ENCODE results near the gene LSM12.

The LSM12 gene

DNA sequence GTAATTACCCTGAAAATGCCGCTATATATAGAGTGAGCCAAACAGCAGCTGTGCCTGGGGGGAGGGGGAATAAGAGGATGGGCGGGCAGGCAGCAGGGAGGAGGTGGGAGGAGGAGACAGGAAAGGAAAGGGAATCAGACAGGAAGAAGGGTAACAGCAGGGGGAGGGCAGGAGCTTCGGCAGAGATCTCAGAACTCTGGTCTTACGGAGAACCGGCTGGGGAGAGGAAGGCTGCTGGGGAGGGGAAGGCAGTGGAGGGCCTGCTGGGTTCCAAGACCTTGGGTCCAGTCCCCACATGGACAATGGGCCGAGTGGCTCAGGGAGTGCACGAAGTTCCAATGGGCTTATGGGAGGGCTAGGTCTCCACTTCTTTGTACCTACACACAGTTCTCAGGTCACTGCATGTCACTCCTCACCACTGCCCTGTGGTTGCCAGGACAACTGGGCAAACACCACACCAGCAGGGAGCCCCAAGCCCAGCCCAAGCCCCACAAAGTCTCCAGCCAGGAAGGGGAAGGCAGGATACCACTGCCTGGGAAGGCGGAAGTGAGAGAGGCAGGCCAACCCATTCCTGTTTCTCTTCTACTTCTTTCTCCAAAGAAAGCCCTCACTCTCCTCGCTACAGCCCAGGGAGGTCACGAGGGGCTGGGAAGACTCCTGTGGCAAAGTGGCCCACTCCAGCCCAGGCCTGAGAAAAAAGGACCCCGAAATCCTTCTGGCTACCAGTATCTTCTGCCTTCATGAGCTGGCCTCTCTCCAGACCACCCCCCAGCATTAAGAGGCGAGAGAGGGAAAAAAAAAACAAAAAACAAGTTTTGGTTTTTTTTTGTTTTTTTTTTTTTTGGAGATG is 29.4 kb upstream of the LSM12 start:
- peak; percentile 11 for DNase-seq

GRCh38 chr17:44095388-44095646 is 28.8 kb upstream of the LSM12 start:
- DNase-seq = no peak

DNA sequence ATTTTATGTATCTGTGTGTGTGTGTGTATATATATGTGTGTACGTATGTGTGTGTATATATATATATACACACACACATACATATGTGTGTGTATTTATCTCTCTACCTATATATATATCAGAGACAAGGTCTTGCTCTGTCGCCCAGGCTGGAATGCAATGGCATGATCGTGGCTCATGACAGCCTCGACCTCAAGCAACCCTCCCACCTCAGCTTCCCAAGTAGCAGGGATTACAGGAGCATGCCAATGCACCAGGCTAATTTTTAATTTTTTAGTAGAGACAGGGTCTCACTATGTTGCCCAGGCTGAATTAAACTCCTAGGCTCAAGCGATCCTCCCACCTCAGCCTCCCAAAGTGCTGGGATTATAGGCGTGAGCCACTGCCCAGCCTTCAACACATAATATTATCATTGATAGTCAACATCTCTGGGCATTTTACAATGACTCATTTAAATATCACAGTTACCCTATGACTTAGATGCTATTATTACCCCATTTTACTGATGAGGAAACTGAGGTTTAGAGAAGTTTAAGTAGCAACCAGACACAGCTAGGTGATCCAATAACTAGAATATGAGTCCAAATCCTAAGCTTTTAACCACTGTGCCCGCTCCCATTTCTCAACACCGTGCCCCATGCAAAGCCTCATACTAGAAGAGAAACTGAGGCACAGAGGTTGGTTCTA is 28.4 kb upstream of the LSM12 start:
- DNase-seq = no peak

- DNase-seq = no peak
These were observed 26.9 kb upstream of the LSM12 start for GRCh38 chr17:44093231-44093900.

GRCh38 chr17:44092051-44092450 is 25.6 kb upstream of the LSM12 start:
- no peak for DNase-seq

GRCh38 chr17:44091200-44091997 is 24.9 kb upstream of the LSM12 start:
- no peak for DNase-seq

GRCh38 chr17:44088254-44088653 is 21.8 kb upstream of the LSM12 start:
- DNase-seq = no peak

DNA sequence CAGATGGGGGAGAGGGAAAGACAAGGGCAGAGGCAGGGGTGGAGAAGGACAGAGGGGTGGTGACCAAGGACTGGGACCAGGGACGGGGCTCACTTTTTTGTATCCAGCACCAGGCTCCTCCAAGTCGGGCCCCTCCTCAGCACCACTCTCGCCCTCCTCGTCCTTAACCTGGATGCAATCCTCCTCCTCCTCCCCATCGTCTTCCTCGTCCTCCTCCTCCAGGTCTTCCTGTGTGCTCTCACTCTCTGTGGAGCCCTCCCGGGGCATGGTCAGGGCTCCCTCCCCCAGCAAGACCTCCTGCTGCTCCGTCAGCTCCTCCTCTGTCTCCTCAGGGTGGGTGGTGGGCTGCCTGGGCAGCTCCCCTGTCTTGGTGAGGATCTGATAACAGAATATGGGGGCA is 20.8 kb upstream of the LSM12 start:
- no peak for DNase-seq

DNA sequence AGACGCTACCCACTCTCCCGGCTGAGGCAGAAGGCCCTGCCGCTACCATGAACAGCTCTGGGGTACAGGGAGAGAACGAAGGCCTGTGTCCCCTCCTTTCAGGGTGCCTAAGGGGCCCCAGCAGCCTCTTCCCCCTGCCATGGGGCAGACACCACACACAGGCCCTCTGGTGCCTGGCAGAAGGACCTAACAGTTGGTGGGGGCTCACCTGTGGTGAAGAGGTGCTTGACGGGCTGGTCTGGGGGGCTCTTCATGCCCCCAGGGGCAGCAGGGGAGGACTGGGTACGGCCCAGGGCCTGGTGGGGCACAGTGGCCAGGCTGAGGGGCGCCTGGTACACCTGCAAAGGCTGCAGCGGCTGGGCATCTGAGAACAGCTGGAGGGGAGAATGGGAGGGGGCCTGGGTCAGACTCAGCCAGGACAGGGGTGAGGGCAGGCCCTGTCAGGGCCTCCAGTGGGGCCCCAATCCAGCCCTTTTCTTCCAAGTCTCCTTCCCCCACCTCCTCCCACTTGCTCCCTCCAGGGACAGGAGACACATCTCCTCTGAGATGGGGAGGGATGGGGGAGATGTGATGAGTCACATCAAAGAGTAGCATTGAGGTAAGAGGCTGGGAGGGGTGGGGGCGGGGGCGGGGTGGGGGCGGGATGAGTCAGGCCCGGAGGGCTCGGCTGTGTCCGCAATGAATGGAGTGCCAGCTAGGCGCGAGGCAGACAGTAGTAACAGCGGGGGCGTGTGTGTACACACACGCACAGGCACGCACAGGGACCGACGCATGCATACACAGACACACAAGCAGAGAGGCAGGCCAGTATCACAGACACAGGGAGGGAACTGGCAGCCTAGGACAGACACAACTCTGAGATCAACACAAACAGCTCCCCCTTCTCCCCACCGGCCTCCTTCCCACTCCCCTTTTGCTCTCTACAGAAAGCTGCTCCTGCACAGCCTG is 20.2 kb upstream of the LSM12 start:
- DNase-seq = peak; percentile 80

DNA sequence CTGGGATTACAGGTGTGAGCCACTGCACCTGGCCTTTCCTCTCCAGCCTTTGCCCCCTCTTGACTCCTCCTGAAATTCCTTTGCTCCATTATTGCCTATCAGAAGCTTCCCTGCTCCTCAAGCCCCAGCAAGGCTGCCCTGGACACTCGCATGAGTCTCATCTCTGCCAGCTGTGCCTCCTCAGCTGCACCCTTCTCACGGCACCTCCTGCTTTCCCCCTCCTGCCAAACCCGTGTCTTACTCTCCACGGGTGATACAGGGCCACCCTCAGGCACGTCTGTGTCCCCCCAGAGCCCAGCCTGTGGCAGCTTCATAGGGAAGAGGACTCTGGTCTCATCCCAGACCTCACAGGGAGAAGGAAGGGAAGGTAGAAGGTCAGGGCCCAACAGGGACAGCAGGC is 19.4 kb upstream of the LSM12 start:
- DNase-seq = no peak

- DNase-seq = no peak
These were observed 18.4 kb upstream of the LSM12 start for GRCh38 chr17:44084921-44085320.

DNA sequence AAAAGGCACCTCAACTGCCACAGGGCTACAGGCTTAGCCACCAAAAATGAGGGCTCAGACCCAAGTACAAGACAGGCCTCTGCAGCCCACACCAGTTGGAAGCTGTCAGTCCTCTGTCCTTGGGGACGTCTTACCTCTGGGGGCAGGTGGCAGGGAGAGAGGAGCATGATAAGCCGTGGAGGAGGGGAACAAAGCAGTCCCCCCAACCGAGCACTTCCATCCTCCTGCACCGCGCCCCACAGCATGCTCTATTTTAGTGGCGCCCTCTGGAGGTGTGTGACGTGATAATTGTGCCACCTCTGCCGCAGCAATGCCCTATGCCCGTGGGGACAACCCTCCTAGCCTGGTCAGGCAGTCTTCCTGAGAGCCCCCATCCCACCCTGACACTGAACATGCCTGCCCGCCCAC is 17.7 kb upstream of the LSM12 start:
- DNase-seq = peak; percentile 44

GRCh38 chr17:44083250-44083849 is 16.9 kb upstream of the LSM12 start:
- peak; percentile 9 for DNase-seq

GRCh38 chr17:44082256-44082927 is 15.9 kb upstream of the LSM12 start:
- no peak for DNase-seq

DNA sequence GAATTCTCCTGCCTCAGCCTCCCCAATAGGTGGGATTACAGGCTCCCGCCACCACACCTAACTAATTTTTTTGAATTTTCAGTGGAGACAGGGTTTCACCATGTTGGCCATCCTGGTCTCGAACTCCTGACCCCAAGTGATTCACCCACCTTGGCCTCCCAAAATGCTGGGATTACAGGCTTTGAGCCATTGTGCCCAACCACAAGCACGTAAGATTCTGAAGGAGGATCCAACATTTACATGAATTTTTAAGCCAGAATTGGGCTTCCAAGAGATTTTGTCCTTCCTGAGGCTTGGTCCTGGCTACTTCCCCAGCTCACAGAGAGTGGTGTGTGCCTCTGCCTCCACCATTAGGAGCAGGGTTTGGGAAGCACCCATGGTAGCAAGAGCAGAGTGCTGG is 15.2 kb upstream of the LSM12 start:
- no peak for DNase-seq

- DNase-seq = no peak
These were observed 13.7 kb upstream of the LSM12 start for GRCh38 chr17:44079877-44080821.

DNA sequence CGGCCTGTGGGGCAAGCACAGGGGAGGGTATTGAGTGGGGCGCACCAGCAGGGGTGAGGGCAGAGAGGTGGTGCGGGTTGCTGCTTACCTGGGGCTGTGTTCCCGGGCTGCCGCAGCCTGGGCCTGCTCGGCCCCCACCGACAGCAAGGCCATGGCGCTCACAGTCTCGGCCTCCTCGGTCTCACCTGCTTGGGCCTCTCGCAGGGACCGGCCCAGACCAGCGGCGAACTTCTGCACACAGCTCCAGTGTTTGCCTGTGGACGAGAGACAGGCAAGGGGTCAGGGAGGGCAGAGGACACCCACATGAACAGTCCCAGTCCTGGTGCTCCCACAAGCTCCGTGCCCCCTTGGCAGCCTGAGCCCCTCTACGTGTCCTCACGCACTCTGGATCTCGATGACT is 11.9 kb upstream of the LSM12 start:
- DNase-seq = no peak

- no peak for DNase-seq
These were observed 11.1 kb upstream of the LSM12 start for GRCh38 chr17:44077595-44077909.

DNA sequence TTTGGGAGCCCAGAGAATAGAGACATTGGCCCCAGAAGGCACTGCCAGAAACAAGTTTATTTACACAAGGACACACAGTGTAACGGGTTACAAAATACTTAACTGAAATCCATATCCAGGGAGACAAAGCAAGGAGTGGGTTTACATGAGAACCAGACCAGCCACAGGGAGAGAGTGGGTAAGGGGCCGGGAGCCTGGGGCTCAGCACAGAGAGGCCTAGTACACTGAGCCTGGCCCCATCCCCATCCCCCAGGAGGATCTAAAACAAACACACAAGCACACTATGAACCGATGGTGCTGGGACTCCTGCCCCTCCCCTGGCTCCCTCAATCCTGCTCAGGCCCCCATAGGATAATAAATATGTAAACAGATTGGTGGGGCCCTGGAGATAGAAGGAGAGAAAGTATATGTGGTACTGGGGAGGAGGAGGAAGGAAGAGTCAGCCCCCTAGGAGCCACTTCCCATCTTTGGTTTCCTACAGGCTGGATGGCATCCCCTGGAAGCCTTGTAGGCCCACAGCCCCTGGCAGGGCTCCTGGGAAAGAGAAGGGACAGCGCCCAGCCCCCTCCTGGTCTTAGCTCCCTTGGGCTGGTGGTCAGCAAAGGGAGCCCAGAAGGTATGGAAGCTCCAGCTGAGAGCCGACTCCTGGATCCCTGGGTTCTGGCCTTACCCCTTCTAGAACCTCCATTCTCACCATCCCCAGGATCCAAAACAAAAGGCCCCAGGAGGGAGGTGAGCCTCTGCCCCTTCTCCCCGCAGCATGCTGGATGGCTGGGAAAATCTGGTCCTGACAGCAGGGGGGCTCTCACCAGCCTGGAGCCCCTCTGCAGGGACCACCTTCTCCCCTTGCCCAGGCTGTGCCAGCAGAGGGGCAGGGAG is 10.5 kb upstream of the LSM12 start:
- DNase-seq = no peak
